GM12864 (cell line): Measurements from ENCODE around the gene GH1.

ENCODE experiments used
- DNase-seq: peaks from one replicate; pipeline ENCODE4 v3.0.0-alpha.2; 2011; ENCODE audit warnings: low read depth
- H3K4me3 ChIP-seq: 2 replicates; pipeline ENCODE4 v1.5.1; 2011; ENCODE audit warnings: mild to moderate bottlenecking, low read depth, low read length, control low read depth
- CTCF ChIP-seq: IDR thresholded peaks from 2 replicates; pipeline ENCODE4 v1.5.1; 2011; ENCODE audit warnings: low read depth, mild to moderate bottlenecking, moderate library complexity, low read length, control low read depth, inconsistent platforms; ENCODE audit errors: missing control alignments

Gene GH1

DNA sequence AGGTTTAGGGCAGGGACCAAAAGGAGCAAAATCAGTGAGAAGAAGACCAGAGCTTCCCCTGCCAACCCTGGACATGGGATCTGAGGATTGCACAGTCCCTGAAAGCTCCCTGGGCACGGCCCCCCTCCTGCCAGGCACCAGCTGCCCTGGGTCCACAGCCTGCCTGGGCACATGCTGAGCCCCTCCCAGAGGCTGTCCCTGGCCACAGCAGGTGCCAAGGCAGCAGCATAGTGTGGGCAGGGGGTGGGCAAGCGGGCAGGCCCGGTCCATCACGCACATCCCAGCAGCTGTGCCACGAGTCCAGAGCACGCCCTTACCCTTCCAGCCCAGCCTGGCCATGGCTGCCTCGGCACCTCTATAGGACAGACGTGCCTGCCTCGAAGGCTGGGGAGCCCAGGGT, 41.4 kb upstream of the GH1 start:
- no peak for DNase-seq
- TF ChIP-seq CTCF: no peak

GRCh38 chr17:63956296-63956920, 37.8 kb upstream of the GH1 start:
- H3K4me3 ChIP-seq: no peak overlapping the region
- DNase-seq: no peak
- TF ChIP-seq CTCF: no peak

More for the DNA sequence above, 41.4 kb upstream of the GH1 start:
- no peak overlapping the region for H3K4me3 ChIP-seq

- no peak for DNase-seq
- H3K4me3 ChIP-seq: no peak overlapping the region
- no peak for TF ChIP-seq CTCF
Observed at GRCh38 chr17:63955791-63956190, 37.2 kb upstream of the GH1 start.

- TF ChIP-seq CTCF: no peak
- no peak overlapping the region for H3K4me3 ChIP-seq
- no peak for DNase-seq
Observed at GRCh38 chr17:63955232-63955631, 36.6 kb upstream of the GH1 start.

DNA sequence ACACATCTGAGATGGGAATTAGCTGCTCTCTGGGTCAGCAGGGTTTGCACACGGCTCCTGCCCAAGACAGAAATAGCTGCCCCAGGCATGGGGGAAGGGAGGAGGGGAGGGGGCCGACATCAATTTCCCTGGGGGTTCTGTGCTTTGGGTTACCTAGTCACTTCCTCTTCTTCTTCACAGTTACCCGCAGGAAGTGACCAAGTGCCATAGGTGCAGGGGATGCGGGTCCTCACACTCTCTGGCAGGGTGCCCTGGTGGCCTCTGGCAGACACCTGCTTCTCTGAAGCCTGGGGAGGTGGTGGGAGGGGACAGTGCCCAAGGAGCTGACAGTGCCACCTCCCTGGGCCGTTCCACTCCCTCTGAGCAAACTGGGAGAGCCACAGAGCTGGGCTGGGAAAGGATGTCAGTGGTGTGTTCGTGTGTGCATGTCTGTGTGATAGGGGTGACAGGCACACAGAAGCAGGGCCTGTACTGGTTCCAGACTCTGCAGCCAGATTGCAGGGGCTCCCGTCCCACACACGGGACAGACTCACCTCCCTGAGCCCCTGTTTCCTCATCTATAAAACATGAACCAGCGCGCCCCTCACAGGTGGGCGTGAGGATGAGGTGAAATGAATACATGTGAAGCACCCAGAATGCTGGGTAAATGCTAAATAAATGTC, 35.9 kb upstream of the GH1 start:
- DNase-seq: no peak
- H3K4me3 ChIP-seq: no peak overlapping the region
- TF ChIP-seq CTCF: no peak

GRCh38 chr17:63950940-63951907, 32.6 kb upstream of the GH1 start:
- H3K4me3 ChIP-seq: no peak overlapping the region
- no peak for DNase-seq
- peak; percentile 72 for TF ChIP-seq CTCF
